GM20000 (cell line): Measurements from ENCODE around the gene SEC14L2.
"Not testable (repeated sequence)": the region's sequence is repeated elsewhere in the genome, so short reads cannot be mapped to it uniquely, and the experiment has no call there.

ENCODE experiments used
- DNase-seq: peaks from one replicate; pipeline ENCODE4 v3.0.0; 2012; ENCODE audit warnings: low spot score
- TF ChIP-seq, protein P1 (sequence below): IDR thresholded peaks from 2 replicates; pipeline ENCODE4 v1.5.1; 2012; ENCODE audit warnings: mild to moderate bottlenecking, control low read depth; ENCODE audit errors: extremely low read depth, missing control alignments

Gene SEC14L2

DNA sequence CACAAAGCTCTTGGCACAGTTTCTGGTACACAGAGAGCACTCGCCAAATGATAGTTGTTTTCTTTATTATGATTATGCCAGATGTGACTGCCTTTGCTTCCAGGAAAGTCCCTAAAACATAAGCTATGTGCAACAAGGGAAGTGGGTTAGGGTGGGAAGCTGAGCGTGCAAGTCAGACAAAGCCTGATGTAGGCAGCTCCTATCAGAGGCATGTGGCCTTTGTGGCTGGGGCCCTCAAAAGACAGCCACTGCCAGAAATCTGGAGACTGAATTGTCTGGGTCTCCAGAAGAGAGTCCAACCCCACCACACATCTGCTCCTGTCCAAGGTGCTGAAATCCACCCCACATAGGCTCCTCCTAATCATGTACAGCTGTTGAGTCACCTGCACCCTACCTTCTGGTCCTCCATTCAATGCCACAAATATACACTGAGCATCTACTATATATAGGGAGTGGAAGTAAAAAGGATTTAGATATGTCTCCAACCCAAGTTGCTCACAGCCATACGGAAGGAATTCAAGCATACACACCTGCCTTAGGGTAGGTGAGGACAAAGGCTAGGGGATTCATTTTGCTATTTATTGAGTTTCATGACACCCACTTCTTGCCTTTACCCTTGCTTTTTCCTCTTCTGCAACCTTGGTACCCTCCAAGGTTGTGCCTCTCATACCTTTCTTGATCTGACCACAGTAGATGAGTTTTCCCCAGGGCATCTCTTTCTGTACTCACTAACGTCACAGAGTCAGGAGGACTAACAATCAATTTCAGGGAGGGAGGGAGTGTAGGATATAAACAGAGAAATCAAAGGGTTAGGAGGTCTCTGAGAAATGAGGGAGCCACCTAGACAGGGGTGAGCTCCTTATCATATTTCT, 62.6 kb downstream of the SEC14L2 start:
- TF ChIP-seq, protein P1, sequence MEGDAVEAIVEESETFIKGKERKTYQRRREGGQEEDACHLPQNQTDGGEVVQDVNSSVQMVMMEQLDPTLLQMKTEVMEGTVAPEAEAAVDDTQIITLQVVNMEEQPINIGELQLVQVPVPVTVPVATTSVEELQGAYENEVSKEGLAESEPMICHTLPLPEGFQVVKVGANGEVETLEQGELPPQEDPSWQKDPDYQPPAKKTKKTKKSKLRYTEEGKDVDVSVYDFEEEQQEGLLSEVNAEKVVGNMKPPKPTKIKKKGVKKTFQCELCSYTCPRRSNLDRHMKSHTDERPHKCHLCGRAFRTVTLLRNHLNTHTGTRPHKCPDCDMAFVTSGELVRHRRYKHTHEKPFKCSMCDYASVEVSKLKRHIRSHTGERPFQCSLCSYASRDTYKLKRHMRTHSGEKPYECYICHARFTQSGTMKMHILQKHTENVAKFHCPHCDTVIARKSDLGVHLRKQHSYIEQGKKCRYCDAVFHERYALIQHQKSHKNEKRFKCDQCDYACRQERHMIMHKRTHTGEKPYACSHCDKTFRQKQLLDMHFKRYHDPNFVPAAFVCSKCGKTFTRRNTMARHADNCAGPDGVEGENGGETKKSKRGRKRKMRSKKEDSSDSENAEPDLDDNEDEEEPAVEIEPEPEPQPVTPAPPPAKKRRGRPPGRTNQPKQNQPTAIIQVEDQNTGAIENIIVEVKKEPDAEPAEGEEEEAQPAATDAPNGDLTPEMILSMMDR, result no peak
- peak; percentile 26 for DNase-seq

DNA sequence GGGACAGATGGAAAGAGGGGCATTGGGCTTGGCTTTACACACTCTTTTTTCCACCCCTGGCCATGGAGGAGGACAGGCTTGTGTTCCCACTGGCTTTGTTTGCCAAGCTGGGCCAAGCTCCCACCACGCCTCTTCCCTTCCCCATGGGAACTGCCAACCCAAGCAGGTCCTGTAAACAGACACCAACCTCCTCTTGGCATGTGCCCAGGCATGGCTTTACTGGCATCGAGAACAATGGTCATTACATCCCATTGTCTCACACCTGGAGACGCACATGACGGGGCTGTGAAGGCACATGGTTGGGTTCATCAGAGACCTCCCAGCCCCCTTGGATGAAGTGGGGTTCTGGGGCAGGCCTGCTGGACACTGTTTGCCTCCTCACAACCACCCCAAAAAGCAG, 63.3 kb downstream of the SEC14L2 start:
- TF ChIP-seq, protein P1, result no peak
- DNase-seq, result no peak

DNA sequence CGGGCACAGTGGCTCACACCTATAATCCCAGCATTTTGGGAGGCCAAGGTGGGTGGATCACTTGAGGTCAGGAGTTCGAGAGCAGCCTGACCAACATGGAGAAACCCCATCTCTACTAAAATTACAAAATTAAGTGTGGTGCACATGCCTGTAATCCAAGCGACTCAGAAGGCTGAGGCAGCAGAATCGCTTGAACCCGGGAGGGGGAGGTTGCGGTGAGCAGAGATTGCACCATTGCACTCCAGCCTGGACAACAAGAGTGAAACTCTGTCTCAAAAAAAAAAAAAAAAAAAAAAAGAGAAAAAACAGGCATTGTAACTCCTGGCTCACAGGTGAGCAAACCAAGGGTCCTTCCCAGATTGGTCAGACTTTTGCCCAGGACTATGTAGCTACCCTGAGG, 63.7 kb downstream of the SEC14L2 start:
- DNase-seq, result not testable (repeated sequence)

DNA sequence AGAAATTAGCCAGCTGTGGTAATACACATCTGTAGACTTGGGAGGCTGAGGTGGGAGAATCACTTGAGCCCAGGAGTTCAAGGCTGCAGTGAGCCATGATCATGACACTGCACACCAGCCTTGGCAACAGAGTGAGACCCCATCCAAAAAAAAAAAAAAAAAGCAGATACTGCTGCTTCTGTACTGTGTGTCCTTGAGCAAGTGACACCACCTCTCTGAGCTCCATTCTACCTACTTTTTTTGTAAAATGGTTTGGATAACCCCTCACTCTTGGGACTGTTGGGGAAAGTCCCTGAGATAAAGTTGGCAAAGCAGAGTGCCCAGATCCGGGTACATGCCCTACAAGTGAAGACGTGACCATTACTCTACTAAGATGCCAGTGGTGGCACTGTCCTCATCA, 72.3 kb downstream of the SEC14L2 start:
- DNase-seq, result no peak
- TF ChIP-seq, protein P1, result no peak

DNA sequence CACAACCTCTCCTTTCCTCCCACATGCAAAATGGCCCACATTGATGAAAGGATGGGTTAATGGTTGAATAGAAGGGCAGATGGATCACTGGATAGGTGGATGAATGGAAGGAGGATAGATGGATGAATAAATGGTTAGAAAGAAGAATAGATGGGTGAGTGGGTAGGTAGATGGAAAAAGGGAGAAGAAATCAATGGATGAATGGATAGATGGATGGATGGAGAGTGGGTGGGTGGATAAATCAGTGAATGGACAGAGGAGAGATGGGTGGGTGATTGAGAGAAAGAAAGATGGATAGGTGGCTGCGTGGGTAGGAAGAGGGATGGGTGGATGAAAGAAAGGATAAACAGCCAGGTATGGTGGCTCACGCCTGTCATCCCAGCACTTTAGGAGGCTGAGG, 73.8 kb downstream of the SEC14L2 start:
- TF ChIP-seq, protein P1, result no peak
- DNase-seq, result no peak

DNA sequence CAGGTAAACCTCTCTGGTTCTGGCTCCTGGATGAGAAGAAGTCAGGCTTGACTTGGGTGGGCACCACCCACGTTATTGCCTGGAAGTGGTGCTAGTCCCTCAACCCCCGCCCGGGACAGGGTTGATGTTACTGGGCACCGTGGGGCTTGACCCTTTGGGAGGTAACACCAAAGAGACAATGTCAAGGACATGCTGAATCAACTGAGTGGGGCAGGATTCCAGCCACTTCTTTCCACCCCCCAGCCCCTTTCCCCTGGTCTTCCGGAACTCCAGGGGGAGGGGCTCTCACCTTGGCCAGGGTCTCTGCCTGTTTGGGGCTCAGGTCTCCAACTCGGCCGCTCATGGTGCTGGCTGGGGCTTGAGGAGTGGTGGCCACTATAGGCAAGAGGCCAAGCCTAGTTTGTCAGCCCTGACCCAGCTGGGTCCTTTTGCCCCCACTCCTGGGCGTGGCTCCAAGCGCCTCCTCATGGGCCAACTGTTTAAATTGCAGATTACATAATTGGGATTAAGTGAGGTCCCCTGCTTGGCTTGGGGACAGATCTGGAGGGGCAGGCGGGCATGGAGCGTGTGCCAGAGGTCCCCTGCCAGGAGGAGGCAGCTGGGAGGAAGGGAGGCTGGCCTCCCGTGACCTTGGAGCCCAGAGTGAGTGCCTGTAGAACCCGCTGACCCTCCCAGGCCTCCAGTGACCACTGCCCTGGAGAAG, 74.9 kb downstream of the SEC14L2 start, which contains the start of gene SEC14L3:
Gene SEC14L3, minus strand, starts transcription at position 402 of the 703 bp plus-strand sequence. Its CDS starts 59 bp downstream, at position 343.
- no peak for DNase-seq
- TF ChIP-seq, protein P1, result no peak

DNA sequence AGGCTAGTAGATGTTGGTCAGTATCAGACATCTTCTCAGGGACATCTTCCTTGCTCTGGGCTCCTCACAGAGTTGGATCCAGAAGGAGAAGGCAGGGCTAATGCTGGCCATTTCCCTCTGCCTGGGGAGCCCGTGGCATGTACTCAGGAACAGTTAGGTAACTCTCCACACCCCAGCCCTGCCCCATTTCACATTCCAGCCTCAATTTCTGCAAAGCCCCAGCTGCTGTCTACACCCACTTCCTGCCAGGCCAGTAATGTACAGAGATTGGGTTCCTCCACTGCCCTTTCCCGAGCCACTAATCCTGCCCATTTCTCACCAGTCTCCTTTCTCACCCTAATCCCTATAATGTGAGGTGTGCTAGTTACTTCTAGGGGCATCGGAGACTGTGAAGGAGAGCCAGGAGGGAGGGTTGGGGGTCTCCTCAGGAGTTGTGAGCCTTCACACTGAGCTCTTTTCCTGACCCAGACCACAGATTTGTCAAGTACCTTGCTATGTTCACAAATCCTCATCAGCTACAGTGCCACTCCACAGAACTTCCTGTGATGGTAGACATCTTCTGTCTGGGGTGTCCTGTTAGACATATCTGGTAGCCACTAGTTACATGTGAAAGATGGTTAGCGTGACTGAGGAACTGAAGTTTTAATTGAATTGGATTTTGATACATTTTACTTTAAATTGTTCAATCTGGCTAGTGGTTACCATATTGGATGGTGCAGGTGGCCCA, 76.3 kb downstream of the SEC14L2 start:
- TF ChIP-seq, protein P1, result no peak
- DNase-seq, result no peak
